ENCODE data around the gene CIB2. TPM values are rescaled to one million over a fixed set of nuclear protein-coding genes. Genes with fewer than 3 reads are reported as not detected.

CIB2 gene
- total RNA-seq, 1 experiment from 2014 or later: 5.8 TPM

GRCh38 chr15:78110916-78111475, 20.2 kb downstream of the CIB2 start:
- H3K4me1 ChIP-seq (replicated peaks; ENCODE audit: insufficient read depth): no peaks in the 10 kb centered on the region
- CTCF ChIA-PET: interaction anchor here (0.6 to 1.8 kb wide), 2 partner anchors 58 to 129 kb away, joined by 3 to 5 read pairs; no protein-coding TSS in a partner anchor
- H3K36me3 ChIP-seq (ENCODE audit: low read depth): no peaks in the 10 kb centered on the region
- intact Hi-C loops (cut with micrococcal nuclease; ENCODE audit: unreplicated experiment): loop anchor here (5.0 kb wide), 3 partner anchors 66 to 311 kb away; no protein-coding TSS in a partner anchor
- H2AFZ ChIP-seq: no peak overlapping the region
- TF ChIP-seq EZH2 (IDR thresholded peaks at IDR 0.05; ENCODE audit: low read depth): no peak
- TF ChIP-seq CTCF (conservative IDR thresholded peaks at IDR 0.05): no peak
- H4K20me1 ChIP-seq (ENCODE audit: insufficient read depth): no peaks in the 10 kb centered on the region
- no peaks in the 10 kb centered on the region for H3K79me2 ChIP-seq (ENCODE audit: low read depth)
- H3K27ac ChIP-seq: no peak overlapping the region
- POLR2A ChIA-PET (ENCODE audit: unreplicated experiment): no interaction called here
- no peak overlapping the region for H3K4me2 ChIP-seq
- no TSS peak for BruUV-seq (replicated peaks)
- no peaks in the 10 kb centered on the region for H3K9me3 ChIP-seq (ENCODE audit: insufficient read depth, low read depth)
- no peaks in the 10 kb centered on the region for H3K27me3 ChIP-seq (ENCODE audit: insufficient read depth, low read depth)
- no peak for DNase-seq
- H3F3A ChIP-seq (ENCODE audit: insufficient read depth, low read depth): no peaks in the 10 kb centered on the region
- H3K4me3 ChIP-seq: no peak overlapping the region
- H3K9me2 ChIP-seq (ENCODE audit: insufficient read depth): no peaks in the 10 kb centered on the region

DNA sequence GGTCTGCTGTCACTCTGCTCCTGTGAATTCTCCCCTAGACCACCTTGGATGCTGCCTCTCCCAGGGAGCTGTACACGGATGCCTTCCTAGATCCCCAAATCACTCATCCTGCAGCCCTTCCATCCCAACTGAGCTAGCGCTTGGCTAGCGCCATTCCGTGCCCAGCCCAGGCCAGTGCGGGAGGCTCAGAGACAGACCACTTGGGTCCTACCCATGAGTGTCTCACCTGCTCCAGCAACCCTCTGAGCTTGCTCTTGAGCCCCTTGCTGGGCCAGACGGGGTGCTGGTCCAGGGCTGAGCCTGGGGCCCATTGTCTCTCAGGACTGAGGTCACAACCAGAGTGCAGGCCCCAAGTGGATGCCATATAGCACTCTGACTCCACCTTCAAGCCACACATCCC, 21.1 kb downstream of the CIB2 start:
- BruUV-seq (replicated peaks): no TSS peak
- TF ChIP-seq EZH2 (IDR thresholded peaks at IDR 0.05; ENCODE audit: low read depth): no peak
- TF ChIP-seq CTCF (conservative IDR thresholded peaks at IDR 0.05): no peak
- H3K27ac ChIP-seq: no peak overlapping the region
- no peaks in the 10 kb centered on the region for H3K9me3 ChIP-seq (ENCODE audit: insufficient read depth, low read depth)
- no peaks in the 10 kb centered on the region for H3K36me3 ChIP-seq (ENCODE audit: low read depth)
- H3K9me2 ChIP-seq (ENCODE audit: insufficient read depth): no peaks in the 10 kb centered on the region
- intact Hi-C loops (cut with micrococcal nuclease; ENCODE audit: unreplicated experiment): loop anchor here (5.0 kb wide), 3 partner anchors 67 to 312 kb away; no protein-coding TSS in a partner anchor
- H3K27me3 ChIP-seq (ENCODE audit: insufficient read depth, low read depth): no peaks in the 10 kb centered on the region
- no peaks in the 10 kb centered on the region for H3K79me2 ChIP-seq (ENCODE audit: low read depth)
- no peak overlapping the region for H2AFZ ChIP-seq
- POLR2A ChIA-PET (ENCODE audit: unreplicated experiment): interaction anchor here (0.5 kb wide), 1 partner anchor 106 kb away, joined by 4 read pairs; no protein-coding TSS in a partner anchor
- no peaks in the 10 kb centered on the region for H3F3A ChIP-seq (ENCODE audit: insufficient read depth, low read depth)
- DNase-seq: no peak
- no peak overlapping the region for H3K4me3 ChIP-seq
- CTCF ChIA-PET: no interaction called here
- no peak overlapping the region for H3K4me2 ChIP-seq
- H4K20me1 ChIP-seq (ENCODE audit: insufficient read depth): no peaks in the 10 kb centered on the region
- peaks cover 2% of the 10 kb centered on the region for H3K4me1 ChIP-seq (replicated peaks; ENCODE audit: insufficient read depth)

- Histone ChIP-seq H3K79me2 (ENCODE audit: low read depth) (no peaks in the 10 kb centered on the region), H3K4me1 (replicated peaks; ENCODE audit: insufficient read depth) (peaks cover 12% of the 10 kb centered on the region), H3K4me3 (no peak overlapping the region), H4K20me1 (ENCODE audit: insufficient read depth) (no peaks in the 10 kb centered on the region), H3K4me2 (no peak overlapping the region), H3K27ac (no peak overlapping the region), H2AFZ (no peak overlapping the region), H3K9me2 (ENCODE audit: insufficient read depth) (no peaks in the 10 kb centered on the region), H3F3A (ENCODE audit: insufficient read depth, low read depth) (peaks cover 5% of the 10 kb centered on the region; the same call in 1 of the 2 replicates), H3K9me3 (ENCODE audit: insufficient read depth, low read depth) (no peaks in the 10 kb centered on the region), H3K36me3 (ENCODE audit: low read depth) (no peaks in the 10 kb centered on the region), H3K27me3 (ENCODE audit: insufficient read depth, low read depth) (no peaks in the 10 kb centered on the region)
- TF ChIP-seq CTCF (conservative IDR thresholded peaks at IDR 0.05) (no peak), EZH2 (IDR thresholded peaks at IDR 0.05; ENCODE audit: low read depth) (no peak)
- DNase-seq: no peak
- intact Hi-C loops (cut with micrococcal nuclease; ENCODE audit: unreplicated experiment): loop anchor here (5.0 kb wide), 1 partner anchor 207 kb away; no protein-coding TSS in a partner anchor
- ChIA-PET CTCF (interaction anchor here (0.6 to 2.1 kb wide), 5 partner anchors 40 to 152 kb away, joined by 4 to 11 read pairs (median 6); no protein-coding TSS in a partner anchor), POLR2A (ENCODE audit: unreplicated experiment) (no interaction called here)
- BruUV-seq (replicated peaks): no TSS peak
Observed at GRCh38 chr15:78109156-78109555, 22.1 kb downstream of the CIB2 start.

Measured in PC-9 (cell line).